NB4 (cell line): ENCODE measurements around the gene GRIK4.
A peak's percentile ranks its signal among the peaks of the same experiment; 100 is the strongest.

Experiments used
- DNase-seq: peaks from one replicate; pipeline ENCODE4 v3.0.0; 2010; ENCODE audit warnings: low read depth
- H3K4me3 ChIP-seq: one replicate; pipeline ENCODE4 v1.5.1; 2011; ENCODE audit warnings: mild to moderate bottlenecking, low read depth, low read length, moderate library complexity
- MYC ChIP-seq: IDR thresholded peaks from 2 replicates; pipeline ENCODE4 v1.6.1; 2011; ENCODE audit warnings: low read depth, low read length
- POLR2A ChIP-seq: IDR thresholded peaks from 2 replicates; pipeline ENCODE4 v1.6.1; 2011; ENCODE audit warnings: mild to moderate bottlenecking; ENCODE audit not compliant: insufficient read length; ENCODE audit errors: extremely low read depth
- TF ChIP-seq, protein P1 (sequence below): IDR thresholded peaks from one replicate; pipeline ENCODE4 v1.5.1; 2012; ENCODE audit warnings: low read depth, low read length
- TF ChIP-seq, protein P2 (sequence below): IDR thresholded peaks from 2 replicates; pipeline ENCODE4 v1.6.1; 2011; ENCODE audit warnings: low read depth, low read length

Gene GRIK4

DNA sequence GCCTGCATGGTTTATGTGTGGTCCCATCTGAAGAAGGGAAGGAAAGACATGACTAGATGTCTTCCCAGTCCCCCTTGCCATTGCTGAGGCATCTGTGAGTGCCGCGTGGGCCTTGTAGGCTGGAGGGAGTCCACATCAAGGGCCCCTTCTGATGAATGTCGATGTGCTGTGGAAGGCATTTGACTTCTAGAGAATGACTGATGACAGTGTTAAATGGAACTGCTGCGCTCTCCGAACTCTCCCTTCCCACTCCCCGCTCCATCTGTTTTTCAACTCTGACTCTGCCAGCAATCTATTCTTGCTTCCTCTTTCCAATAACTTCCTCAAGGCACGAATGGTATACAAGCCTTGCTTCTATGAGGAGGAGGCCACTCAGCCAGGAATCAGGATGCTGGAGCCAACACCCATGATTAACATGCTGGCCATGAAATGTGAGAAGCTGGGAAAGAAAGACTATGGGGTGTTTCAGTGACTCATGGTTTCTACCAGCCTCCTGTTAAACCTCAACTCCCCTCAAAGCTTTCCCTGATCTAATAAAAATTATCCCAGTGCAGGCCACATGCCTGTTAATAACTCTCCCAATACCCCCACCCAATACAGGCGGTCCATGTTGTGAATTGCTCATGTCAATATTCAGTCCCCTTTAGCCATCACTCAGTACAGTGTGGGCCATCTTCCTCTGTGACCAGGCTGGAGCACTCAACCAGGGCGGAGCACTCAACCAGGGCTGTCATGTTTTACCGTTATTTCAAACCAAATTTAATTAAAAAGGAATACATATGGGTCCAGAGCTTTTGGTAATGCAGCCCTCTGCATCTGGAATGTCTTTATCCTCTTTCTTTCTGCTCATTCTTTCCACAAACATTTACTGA, 466.0 kb downstream of the GRIK4 start:
- no peak overlapping the region for H3K4me3 ChIP-seq
- DNase-seq = no peak
- TF ChIP-seq, protein P1, sequence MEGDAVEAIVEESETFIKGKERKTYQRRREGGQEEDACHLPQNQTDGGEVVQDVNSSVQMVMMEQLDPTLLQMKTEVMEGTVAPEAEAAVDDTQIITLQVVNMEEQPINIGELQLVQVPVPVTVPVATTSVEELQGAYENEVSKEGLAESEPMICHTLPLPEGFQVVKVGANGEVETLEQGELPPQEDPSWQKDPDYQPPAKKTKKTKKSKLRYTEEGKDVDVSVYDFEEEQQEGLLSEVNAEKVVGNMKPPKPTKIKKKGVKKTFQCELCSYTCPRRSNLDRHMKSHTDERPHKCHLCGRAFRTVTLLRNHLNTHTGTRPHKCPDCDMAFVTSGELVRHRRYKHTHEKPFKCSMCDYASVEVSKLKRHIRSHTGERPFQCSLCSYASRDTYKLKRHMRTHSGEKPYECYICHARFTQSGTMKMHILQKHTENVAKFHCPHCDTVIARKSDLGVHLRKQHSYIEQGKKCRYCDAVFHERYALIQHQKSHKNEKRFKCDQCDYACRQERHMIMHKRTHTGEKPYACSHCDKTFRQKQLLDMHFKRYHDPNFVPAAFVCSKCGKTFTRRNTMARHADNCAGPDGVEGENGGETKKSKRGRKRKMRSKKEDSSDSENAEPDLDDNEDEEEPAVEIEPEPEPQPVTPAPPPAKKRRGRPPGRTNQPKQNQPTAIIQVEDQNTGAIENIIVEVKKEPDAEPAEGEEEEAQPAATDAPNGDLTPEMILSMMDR = no peak

DNA sequence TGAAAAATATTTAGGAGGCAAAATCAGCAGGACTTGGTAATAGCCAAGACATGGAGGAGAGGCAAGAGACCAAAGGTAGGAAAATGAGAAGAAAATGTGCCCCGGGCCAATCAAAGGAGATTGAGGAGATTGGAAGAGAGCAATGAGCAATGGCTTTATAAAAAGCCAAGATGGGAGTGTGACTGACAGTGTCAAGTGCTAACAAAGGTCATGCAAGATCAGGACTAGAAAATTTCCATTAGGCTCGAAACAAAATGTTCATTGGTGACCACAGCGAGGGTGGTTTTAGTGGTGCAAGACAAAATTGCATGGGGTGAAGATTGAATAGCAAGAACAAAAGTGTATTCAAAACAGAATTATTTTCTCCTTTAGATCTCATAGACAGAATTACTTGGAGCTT, 467.2 kb downstream of the GRIK4 start:
- TF ChIP-seq POLR2A (no peak), MYC (no peak)
- TF ChIP-seq, protein P1 = no peak

DNA sequence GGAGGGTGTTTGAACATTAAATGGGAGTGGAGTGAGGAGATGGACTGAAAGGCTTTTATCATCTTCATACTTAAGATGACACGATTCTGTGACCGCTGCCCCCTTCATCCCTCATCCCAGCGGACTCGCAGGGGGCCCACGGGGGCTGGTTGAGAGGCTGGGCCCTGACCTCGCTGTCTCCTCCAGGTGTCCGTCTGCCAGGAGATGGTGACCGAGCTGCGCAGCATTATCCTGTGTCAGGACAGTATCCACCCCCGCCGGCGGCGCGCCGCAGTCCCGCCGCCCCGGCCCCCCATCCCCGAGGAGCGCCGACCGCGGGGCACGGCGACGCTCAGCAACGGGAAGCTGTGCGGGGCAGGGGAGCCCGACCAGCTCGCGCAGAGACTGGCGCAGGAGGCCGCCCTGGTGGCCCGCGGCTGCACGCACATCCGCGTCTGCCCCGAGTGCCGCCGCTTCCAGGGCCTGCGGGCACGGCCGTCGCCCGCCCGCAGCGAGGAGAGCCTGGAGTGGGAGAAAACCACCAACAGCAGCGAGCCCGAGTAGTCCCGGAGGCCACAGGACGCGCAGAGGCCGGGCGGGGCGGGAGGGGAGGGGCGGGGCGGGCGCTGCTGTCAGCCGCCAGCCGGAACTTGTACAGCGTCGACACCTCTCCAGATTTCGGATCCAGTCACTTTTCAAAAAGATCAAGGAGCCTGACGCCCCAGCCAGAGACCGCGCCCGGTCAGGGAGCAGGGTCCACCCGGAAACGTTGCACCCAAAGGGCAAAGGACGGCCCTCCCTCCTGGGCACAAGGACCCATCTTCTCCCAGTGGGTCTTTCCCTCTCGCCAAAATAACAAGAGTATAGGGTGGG, 474.4 kb downstream of the GRIK4 start:
- peak; percentile 58 for DNase-seq
- TF ChIP-seq, protein P1 = no peak
- no peak for TF ChIP-seq POLR2A
- TF ChIP-seq, protein P2, sequence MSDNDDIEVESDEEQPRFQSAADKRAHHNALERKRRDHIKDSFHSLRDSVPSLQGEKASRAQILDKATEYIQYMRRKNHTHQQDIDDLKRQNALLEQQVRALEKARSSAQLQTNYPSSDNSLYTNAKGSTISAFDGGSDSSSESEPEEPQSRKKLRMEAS = no peak
- TF ChIP-seq MYC = no peak
- H3K4me3 ChIP-seq = no peak overlapping the region

More for the DNA sequence above, 467.2 kb downstream of the GRIK4 start:
- DNase-seq = no peak
- no peak overlapping the region for H3K4me3 ChIP-seq

DNA sequence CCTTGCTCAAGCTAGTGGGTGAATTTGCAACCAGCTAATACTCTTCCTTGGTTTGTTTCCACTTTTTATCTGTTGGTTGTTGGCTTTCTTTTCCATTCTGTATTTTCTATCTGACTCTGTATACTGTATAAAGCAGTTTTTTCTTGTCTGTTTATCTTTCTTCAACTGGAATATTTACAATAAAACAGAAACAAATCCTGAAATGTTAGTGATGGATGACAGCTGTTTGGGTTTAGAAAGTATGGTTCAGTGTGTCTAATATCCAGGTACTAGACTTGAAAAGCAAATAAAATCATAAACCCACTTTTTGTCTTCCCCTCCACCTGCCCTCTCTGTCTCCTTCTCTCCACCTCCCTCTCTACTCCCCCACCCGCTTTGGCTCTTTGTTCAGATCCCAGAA, 477.1 kb downstream of the GRIK4 start:
- TF ChIP-seq MYC = no peak
- DNase-seq = no peak
- H3K4me3 ChIP-seq = no peak overlapping the region

DNA sequence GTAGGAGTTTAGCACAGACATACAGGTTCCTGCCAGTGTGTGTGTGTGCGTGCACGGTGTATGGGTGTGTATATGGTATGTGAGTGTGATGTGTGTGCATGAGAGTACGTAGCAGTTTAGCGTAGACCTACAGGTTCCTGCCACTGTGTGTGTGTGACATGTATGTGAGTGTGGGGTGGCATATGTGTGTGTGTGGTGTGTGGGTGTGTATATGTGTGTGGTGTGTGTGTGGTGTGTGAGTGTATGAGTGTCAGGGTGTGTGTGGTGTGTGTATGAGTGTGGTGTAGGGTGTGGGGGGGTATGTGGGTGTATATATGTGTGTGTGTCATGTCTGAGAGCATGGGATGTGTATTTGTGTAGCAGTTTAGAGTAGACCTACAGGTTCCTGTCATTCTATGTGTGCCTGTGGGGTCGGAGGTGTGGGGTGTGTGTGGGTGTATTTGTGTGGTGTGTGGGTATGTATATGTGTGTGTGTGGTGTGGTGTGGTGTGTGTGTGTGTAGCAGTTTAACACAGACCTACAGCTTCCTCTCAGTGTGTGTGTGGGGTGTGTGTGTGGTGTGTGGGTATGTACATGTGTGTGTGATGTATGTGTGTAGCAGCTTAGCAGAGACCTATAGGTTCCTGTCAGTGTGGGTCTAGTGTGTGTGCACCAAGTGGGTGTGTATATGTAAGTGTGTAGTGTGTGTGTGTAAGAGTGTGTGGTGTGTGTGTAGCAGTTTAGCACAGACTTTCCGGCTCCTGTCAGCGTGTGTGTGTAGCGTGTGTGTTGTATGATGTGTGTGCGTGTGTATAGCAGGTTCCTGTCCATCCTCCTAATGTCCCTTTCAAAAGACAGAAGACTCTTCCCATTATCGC, 480.5 kb downstream of the GRIK4 start:
- no peak for DNase-seq
- TF ChIP-seq, protein P1 = no peak
- TF ChIP-seq MYC (no peak), POLR2A (no peak)
- TF ChIP-seq, protein P2 = no peak
- H3K4me3 ChIP-seq = no peak overlapping the region
